ENCODE measurements around the gene UBAC1.

DNA sequence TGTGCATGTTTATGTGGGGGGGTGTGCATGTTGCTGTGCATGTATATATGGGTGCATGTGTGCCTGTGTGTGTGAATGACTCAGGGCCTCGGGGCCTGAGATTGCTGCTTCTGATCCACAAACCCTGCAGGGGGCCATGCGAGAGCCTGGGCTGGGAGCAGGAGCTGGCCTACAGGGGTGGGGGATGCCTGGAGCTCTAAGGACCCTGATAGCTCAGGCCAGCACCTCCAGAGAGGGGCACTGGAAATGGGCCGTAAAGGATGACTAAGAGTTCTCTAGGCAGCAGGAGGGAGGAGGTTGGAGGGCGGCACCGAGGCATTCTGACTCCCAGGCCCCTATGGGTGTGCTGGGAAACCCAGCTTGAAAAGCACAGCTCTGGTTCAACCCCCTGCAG is 6.9 kb upstream of the UBAC1 start:
- TF ChIP-seq, protein P1, sequence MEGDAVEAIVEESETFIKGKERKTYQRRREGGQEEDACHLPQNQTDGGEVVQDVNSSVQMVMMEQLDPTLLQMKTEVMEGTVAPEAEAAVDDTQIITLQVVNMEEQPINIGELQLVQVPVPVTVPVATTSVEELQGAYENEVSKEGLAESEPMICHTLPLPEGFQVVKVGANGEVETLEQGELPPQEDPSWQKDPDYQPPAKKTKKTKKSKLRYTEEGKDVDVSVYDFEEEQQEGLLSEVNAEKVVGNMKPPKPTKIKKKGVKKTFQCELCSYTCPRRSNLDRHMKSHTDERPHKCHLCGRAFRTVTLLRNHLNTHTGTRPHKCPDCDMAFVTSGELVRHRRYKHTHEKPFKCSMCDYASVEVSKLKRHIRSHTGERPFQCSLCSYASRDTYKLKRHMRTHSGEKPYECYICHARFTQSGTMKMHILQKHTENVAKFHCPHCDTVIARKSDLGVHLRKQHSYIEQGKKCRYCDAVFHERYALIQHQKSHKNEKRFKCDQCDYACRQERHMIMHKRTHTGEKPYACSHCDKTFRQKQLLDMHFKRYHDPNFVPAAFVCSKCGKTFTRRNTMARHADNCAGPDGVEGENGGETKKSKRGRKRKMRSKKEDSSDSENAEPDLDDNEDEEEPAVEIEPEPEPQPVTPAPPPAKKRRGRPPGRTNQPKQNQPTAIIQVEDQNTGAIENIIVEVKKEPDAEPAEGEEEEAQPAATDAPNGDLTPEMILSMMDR (optimal IDR thresholded peaks at IDR 0.05 in 1 of 3, IDR thresholded peaks at IDR 0.05 in 1 of 3, conservative IDR thresholded peaks at IDR 0.05 in 1 of 3; ENCODE audit: extremely low read depth in 1 of 3, insufficient read depth in 2 of 3, low read length in 3 of 3): no peak
- TF ChIP-seq EZH2 (IDR thresholded peaks at IDR 0.05; ENCODE audit: low read length): no peak
